ENCODE results near the gene NRF1.

The NRF1 gene

GRCh38 chr7:129740574-129741410 lies 129.3 kb downstream of the NRF1 start:
- no peak for DNase-seq

DNA sequence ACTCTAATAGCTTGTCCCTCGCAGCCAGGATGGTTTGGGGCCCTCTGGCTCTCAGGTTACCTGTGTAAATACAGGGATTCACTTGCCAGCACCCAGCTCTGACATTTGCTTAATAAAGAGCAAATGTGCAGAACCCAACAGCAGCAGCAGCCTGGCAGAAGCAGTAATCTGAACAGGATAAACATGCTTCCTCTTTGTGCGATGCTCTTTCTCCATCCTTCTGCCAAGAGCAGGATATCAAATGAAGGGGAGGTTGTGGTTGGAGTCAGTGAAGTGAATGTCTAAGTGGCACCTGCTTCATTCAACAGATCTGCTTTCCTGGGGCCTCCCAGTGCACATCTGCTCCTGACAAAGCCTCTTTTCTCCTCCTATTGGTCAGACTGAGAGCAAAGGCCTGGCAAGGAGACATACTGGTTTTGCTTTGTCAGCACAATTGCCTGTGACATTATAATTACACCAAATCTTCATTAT lies 130.3 kb downstream of the NRF1 start:
- DNase-seq, result no peak

GRCh38 chr7:129742256-129742655 lies 130.7 kb downstream of the NRF1 start:
- no peak for DNase-seq

DNA sequence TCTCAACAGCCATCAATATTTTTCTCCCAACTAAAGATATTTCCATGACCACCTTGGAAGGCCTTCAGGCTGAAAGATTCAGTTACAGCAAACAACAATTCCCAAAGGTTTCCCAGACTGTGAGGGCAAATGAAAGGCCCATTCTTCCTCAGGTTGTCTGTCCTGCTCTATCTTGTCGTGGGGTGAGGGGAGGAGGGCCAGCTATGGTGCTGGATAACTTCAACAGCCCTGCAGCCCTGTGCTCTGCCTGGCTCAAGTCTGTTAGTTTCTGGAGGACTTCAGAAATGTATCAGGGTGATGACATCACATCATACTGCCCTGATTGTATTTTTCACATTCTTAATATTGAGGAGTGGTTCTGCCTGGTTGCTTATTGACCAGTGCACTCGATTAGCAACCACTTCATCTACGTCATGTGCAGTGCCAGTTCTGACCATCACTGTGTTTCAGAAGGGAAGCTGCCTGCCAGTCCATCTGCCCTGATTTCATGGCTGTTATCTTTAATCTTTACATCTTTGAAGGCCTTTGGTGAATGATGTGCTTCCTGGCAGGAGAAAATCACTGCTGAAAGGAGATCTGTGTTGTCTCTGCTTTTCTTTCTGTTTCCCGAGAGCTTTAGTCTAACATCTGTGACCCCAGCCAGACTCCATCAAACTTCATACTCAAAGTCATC lies 135.5 kb downstream of the NRF1 start:
- no peak for DNase-seq

DNA sequence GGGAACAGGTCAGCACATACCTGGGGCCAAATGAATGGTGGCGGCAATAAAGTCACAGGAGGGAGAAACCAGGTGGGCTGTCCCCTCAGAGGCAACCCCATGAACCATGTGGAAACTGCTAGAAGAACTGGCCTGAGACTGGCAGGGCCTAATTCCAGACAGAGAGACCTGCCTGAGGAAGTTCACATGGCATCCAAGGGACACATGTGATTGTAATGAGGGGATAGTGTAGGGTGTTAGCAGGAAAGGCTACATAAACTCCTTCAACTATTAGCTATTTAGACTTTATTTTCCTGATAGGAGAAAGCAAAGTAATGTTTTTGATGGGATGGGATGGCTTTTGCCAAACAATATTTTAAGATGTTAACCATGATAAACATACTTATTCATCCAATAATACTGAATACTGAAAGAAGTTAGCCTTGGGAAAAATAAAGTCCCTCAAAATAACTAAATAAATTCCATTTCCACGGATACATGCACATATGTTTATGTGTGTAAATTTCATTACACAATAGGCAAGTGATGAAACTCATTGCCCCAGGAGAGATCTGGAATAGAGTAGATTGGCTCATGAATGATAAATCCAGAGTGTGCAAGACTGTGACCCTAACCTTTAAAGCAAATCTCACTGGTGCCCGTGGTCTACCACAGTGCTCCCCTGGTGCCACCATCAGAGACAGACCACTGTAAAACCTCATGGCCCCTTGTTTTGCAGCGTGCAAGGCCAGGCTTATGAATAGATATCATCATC lies 137.0 kb downstream of the NRF1 start:
- DNase-seq, result no peak

- DNase-seq, result no peak
Measured at GRCh38 chr7:129750091-129750490, 138.6 kb downstream of the NRF1 start.

GRCh38 chr7:129750501-129750900 lies 139.0 kb downstream of the NRF1 start:
- DNase-seq, result no peak

DNA sequence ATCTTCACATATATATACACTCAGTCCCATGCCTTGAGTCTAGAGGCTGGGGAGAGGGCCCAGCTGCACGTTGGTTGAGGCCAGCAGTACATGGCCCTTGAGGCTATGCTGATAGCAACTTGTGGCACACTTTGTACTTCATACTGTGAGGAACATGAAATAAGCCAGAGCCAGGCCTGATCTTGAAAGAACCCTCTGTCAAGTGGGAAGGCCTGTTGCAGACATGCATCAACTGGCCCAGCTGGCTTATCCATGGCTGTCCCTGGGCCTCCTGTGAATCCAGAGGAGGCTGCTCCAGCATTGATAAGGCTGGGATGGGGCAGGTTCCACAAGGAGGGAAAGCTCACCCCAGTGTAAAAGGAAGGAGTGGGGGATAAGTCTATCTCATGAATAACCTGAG lies 140.4 kb downstream of the NRF1 start:
- no peak for DNase-seq

DNA sequence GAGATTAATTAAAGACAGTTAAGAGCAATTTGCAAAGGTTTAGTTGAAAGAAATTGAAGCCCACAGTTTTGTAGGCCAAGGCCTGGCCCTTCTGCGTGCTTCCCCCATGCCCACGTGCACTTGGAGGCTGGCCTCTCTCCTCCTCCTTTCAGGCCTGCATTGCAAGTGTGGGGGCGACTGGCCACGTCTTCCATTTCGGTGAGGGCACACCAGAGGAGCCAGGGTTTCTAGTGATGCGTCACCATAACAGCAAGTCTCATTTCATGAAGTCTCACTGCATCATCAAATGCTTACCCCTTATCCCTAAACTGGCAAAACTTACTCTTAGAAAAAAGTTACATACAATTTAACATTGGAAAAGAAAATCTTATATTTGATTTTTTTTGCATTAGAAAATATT lies 141.2 kb downstream of the NRF1 start:
- DNase-seq, result no peak

DNA sequence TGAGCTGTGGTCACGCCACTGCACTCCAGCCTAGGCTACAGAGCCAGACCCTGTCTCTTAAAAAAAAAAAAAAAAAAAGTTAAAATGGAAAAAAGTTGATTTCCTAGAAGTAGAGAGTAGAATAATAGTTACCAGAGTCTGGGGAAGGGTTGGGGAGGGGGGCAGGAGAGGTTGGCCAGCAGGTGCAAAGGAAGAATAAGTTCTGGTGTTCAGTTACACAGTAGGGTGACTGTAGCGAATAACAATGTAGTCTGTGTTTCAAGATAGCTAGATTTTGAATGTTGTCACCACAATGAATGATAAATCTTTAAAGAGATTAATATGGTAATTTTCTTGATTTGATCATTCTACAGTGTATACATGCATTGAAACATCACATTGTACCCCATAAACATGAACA lies 142.9 kb downstream of the NRF1 start:
- DNase-seq, result no peak

DNA sequence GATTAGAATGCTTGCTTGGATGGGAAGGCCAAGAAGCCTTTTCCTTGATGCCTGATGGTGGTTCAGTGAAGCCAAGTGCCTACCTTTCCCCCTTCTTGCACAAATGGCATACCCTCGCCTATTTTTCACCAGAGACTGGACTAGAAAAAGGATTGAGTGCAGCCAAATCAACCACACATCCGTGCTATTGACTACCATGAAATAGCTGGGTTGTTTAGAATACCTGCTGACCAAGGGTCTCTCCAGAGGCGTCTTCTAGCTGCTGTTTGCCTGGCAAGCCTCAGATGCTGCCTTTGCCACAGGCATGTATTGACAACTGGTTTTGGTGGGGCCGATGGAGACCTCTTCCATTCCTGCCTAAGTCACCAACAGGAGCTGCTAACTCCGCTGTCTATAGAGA lies 146.5 kb downstream of the NRF1 start:
- no peak for DNase-seq

DNA sequence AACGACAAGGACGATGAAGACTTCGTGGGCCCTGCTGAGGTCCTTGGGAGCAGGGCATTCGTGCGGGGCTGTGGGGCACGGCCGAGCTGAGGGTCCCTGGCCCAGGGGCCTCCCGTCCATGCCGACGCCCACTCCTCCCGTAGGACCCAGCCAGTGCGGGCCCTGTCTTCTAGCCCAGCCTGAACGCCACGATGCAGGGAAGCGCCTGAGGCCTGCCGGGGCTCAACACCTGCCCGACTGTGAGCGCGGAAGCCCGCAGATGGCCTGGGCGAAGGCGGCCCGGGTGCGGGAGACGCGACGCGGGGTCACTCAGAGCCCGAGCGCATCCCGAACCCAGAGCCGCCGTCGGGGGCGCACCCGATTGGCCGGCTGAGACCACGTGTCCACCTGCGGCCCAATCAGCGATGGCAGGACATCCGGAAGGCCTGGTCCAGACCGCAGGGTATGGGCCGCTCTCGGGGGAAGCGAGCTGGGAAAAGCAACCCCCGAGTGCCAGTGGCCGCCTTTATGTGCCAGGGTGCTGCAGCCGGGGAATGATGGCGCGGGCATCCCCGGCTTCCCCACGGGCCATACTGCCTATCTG lies 151.0 kb downstream of the NRF1 start:
- DNase-seq, result no peak

- no peak for DNase-seq
Measured at GRCh38 chr7:129764247-129765084, 152.9 kb downstream of the NRF1 start.

DNA sequence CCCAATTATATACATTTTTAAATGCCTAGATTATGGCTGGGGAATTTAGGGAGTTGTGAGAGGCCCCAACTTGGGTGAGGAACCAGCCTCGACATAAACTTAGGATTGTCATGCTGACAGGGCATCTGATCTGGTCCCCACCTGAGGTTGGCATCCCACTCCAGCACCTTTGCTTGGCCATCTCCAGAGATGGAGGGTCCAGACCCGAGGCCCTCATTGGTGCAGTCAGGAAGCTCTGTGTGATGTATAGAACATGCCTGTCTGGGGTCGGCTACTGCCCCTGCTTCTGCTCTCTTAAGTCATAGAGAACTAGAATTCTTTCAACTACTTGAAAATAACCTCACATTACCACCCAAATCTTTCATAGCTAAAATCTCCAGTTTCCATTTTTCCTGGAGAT lies 153.8 kb downstream of the NRF1 start:
- no peak for DNase-seq

DNA sequence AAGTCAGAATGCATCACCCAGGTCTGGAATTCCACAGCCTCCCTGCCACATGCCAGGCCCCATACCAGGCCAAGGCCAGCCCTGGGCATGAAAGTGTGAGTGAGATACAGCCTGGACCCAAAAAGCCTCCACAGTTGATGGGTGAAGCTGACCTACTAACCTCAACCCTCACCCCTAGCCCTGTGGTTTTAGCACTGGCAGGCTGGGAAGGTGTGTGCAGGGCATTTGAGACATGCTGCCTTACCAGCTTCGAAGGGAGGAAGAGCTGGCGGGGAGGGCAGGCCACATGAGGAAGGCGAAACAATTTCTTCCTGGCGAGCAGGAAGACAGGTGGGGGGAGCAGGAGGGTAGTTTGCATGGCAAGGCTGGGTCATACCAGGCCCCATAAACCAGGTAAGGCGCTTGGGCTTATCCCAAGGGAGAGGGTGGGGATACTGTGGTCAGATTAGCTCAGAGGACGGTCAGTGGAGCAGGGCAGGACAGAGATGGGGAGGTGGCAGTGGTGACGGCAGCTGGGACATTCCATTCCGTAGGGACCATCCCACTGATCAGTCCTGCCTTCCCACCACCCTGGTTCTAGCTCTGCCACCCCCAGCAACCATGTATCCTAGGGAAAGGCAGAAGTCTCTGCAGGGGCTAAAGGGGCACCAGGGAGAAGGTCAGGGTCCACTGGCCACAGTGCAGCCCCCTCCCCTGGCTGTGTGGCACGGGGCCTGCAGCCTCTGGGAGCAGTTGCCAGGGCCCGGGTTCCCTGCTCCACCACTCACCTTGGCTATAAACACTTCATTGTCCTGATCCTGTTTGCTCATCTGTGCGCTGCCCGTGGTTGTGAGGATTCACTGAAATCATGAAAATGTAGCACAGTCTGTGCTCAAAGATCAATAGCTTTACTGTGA lies 155.8 kb downstream of the NRF1 start:
- DNase-seq, result no peak

DNA sequence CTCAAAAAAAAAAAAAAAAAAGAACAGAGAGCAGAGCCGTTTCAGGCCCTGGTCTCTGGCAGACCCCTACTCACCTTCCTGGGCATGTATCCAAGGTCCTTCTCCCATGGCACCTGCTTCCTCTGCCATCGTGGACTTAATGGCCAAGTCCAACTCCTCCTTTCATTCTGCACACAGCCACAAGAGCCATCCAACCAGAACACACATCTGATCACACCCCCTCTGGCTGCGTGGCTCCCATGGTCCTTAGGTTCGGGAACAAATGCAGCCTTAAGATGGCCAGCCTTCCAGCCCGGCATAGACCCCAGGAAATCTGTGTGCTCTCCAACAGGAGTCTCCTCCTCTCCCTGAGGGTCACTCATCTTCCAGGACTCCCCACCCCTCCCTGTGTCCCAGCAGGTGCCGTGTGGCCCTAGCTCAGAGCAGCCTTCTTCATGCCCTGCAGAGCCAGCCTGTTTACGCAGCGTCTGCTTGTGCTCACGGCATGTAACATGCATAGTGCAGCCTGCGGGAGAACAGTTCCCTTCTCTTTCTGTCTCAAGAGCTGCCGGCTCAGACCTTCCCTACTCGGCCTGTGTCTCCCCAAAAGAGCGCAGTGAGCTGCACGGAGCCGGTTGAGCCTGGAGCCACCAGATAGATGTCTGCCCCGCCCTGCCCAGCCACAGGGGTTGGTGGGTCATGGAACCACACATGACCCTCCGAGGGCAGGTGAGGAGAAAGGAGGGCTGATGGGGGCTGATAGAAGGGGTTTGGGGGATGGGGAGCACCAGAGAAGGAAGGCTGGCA lies 157.3 kb downstream of the NRF1 start:
- no peak for DNase-seq

DNA sequence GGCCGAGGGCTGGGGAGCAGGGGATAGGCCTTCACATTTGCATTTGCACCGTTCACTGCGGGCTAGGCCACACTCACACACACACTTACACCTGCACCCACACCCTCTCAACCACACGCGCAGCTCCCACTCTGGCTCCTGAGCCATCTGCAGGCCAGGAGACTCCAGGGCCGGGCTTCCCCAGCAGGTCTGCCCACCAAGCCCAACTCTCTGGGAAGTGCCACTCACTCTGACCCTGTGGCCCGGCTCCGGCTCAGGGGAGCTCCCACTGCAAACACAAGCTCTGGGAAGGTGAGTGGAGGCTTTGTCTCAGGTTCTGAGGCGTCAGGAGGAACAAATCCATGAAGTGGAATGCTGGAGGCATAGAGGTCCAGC lies 157.9 kb downstream of the NRF1 start:
- no peak for DNase-seq

- DNase-seq, result no peak
Measured at GRCh38 chr7:129769866-129770808, 158.6 kb downstream of the NRF1 start.

- DNase-seq, result no peak
Measured at GRCh38 chr7:129771201-129771927, 159.8 kb downstream of the NRF1 start.

All from stimulated activated CD4-positive, alpha-beta T cell treated with anti-CD3 and anti-CD28 coated beads, Interleukin-2, amount 100 ng/mL, for 48 hours (primary cell).